ENCODE data around the gene ARRDC1. TPM values are rescaled to one million over a fixed set of nuclear protein-coding genes. Genes with fewer than 3 reads are reported as not detected.

Gene ARRDC1
- total RNA-seq, 1 donor from 2014 or later: 136 TPM

DNA sequence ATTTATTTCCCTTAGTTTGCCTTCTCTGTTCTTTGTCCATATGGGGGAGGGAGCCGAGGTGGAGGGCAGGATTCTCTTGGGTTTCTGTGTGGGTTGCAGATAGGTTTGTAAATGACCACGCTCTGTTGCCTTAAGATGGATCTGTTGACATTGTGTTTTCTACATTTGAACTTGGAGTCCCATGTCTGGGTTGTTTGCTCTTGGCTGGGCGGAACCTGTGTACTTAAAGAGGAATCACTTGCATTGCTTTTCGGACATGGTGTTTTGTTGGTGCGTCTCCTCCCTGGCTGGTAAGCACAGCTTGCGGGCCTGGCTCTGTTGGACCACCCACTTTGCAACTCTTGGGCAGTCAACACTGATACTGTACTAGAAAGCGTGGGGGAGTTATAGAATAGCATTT lies 59.2 kb downstream of the ARRDC1 start:
- Histone ChIP-seq H3K36me3 (ENCODE audit: control insufficient read depth, insufficient read depth, low read length) (peaks cover 2% of the 10 kb centered on the region), H3K27me3 (ENCODE audit: control insufficient read depth, insufficient read depth, low read length) (no peaks in the 10 kb centered on the region), H3K4me3 (ENCODE audit: low read depth, low read length) (no peak overlapping the region)
- no peak for FAIRE-seq
- DNase-seq (ENCODE audit: low read depth): no peak
- TF ChIP-seq, protein P1, sequence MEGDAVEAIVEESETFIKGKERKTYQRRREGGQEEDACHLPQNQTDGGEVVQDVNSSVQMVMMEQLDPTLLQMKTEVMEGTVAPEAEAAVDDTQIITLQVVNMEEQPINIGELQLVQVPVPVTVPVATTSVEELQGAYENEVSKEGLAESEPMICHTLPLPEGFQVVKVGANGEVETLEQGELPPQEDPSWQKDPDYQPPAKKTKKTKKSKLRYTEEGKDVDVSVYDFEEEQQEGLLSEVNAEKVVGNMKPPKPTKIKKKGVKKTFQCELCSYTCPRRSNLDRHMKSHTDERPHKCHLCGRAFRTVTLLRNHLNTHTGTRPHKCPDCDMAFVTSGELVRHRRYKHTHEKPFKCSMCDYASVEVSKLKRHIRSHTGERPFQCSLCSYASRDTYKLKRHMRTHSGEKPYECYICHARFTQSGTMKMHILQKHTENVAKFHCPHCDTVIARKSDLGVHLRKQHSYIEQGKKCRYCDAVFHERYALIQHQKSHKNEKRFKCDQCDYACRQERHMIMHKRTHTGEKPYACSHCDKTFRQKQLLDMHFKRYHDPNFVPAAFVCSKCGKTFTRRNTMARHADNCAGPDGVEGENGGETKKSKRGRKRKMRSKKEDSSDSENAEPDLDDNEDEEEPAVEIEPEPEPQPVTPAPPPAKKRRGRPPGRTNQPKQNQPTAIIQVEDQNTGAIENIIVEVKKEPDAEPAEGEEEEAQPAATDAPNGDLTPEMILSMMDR (IDR thresholded peaks at IDR 0.05; ENCODE audit: insufficient read depth, low read length, severe bottlenecking): no peak

Other genes starting within 250 kb of the ARRDC1 start
- gene EXD3, start 182.5 kb upstream of the ARRDC1 start, total RNA-seq: 10.8 and 12.2 TPM in 2 replicates
- 0.53 and 2.3 TPM in 2 replicates for gene NOXA1, start 182.3 kb upstream of the ARRDC1 start, total RNA-seq
- not detected in 2 replicates for gene ENTPD8, start 164.3 kb upstream of the ARRDC1 start, total RNA-seq
- 15.1 and 17.9 TPM in 2 replicates for gene NSMF, start 146.4 kb upstream of the ARRDC1 start, total RNA-seq
- 0.26 TPM in 2 replicates for gene PNPLA7, start 55.3 kb upstream of the ARRDC1 start, total RNA-seq
- gene MRPL41, start 53.8 kb upstream of the ARRDC1 start, total RNA-seq: 64.2 and 81.8 TPM in 2 replicates
- gene DPH7, start 26.8 kb upstream of the ARRDC1 start, total RNA-seq: 23.6 and 33.7 TPM in 2 replicates
- 30.7 and 34.2 TPM in 2 replicates for gene ZMYND19, start 15.2 kb upstream of the ARRDC1 start, total RNA-seq
- 45.3 and 45.4 TPM in 2 replicates for gene EHMT1, start 13.3 kb downstream of the ARRDC1 start, total RNA-seq

All from bronchial epithelial cell (primary cell).